ENCODE results near the gene BLOC1S1. TPM values are rescaled to one million over a fixed set of nuclear protein-coding genes. Genes with fewer than 3 reads are reported as not detected.
A peak's percentile ranks its signal among the peaks of the same experiment; 100 is the strongest.

The BLOC1S1 gene
- total RNA-seq, 4 donors from 2014 or later, result 255 to 434 (median 300) TPM

GRCh38 chr12:55738123-55739024, 22.5 kb downstream of the BLOC1S1 start:
- DNase-seq, result no peak
- no peaks in the 10 kb centered on the region for H3K9me3 ChIP-seq
- peak overlapping the region; percentile 48 to 63 (median 59) for H3K4me3 ChIP-seq
- H3K4me1 ChIP-seq, result peaks cover 6 to 11% of the 10 kb centered on the region in 2 donors
- in situ Hi-C loops (cut with MboI; ENCODE audit: low sequenced_read_pairs in 4 of 4) (loop anchor here (5.0 to 10.0 kb wide), 4 partner anchors 79 to 204 kb away; partner anchors contain the start of genes DNAJC14 (in 1 of the 4), ORMDL2 (in 1 of the 4) and SARNP (in 1 of the 4)), intact Hi-C loops (cut with DNase I; ENCODE audit: low total_unique reads) (loop anchor here (1.0 to 2.0 kb wide), 2 partner anchors 58 to 202 kb away; no protein-coding TSS in a partner anchor)
- peak overlapping the region; percentile 28 to 50 (median 46) for H3K27ac ChIP-seq
- ATAC-seq, result peak; percentile 70 to 79
- H3K27me3 ChIP-seq, result no peaks in the 10 kb centered on the region
- peak; percentile 80 to 96 (median 85) for TF ChIP-seq CTCF (IDR thresholded peaks at IDR 0.05 in 4 of 5, conservative IDR thresholded peaks at IDR 0.05 in 1 of 5)
- TF ChIP-seq POLR2A (IDR thresholded peaks at IDR 0.05), result no peak
- H3K36me3 ChIP-seq, result no peaks in the 10 kb centered on the region

- intact Hi-C loops (cut with DNase I; ENCODE audit: low total_unique reads) (loop anchor here (2.0 kb wide), 1 partner anchor 58 kb away; no protein-coding TSS in a partner anchor), in situ Hi-C loops (cut with MboI; ENCODE audit: low sequenced_read_pairs in 4 of 4) (loop anchor here (5.0 to 10.0 kb wide), 4 partner anchors 78 to 203 kb away; partner anchors contain the start of genes DNAJC14 (in 1 of the 4), ORMDL2 (in 1 of the 4) and SARNP (in 1 of the 4))
- no peak overlapping the region for H3K27ac ChIP-seq
- ATAC-seq (no peak), DNase-seq (no peak)
- peaks cover 9 to 18% of the 10 kb centered on the region in 2 donors for H3K4me1 ChIP-seq
- TF ChIP-seq POLR2A (IDR thresholded peaks at IDR 0.05) (no peak), CTCF (IDR thresholded peaks at IDR 0.05 in 4 of 5, conservative IDR thresholded peaks at IDR 0.05 in 1 of 5) (no peak)
- H3K9me3 ChIP-seq, result no peaks in the 10 kb centered on the region
- H3K4me3 ChIP-seq, result peak overlapping the region in 1 of 4 donors; percentile 56
- peaks cover 0 to 4% (median 0%) of the 10 kb centered on the region in 3 donors for H3K27me3 ChIP-seq
- no peaks in the 10 kb centered on the region for H3K36me3 ChIP-seq
Measured at GRCh38 chr12:55739025-55739378, 23.2 kb downstream of the BLOC1S1 start.

GRCh38 chr12:55741931-55742680, 26.3 kb downstream of the BLOC1S1 start:
- Histone ChIP-seq H3K27me3 (peaks cover 0 to 4% (median 0%) of the 10 kb centered on the region in 3 donors), H3K4me3 (peak overlapping the region in 1 of 4 donors; percentile 54), H3K4me1 (peaks cover 13 to 22% of the 10 kb centered on the region in 2 donors), H3K27ac (peak overlapping the region in 1 of 4 donors; percentile 25), H3K9me3 (no peaks in the 10 kb centered on the region), H3K36me3 (no peaks in the 10 kb centered on the region)
- in situ Hi-C loops (cut with MboI; ENCODE audit: low sequenced_read_pairs in 4 of 4), result no loop called here
- intact Hi-C loops (cut with DNase I; ENCODE audit: low total_unique reads), result no loop called here
- TF ChIP-seq CTCF (IDR thresholded peaks at IDR 0.05 in 4 of 5, conservative IDR thresholded peaks at IDR 0.05 in 1 of 5) (no peak), POLR2A (IDR thresholded peaks at IDR 0.05) (no peak)
- DNase-seq (no peak), ATAC-seq (no peak)

GRCh38 chr12:55742719-55743405, 27.0 kb downstream of the BLOC1S1 start, which contains the start of gene GDF11:
Gene GDF11, plus strand, starts transcription at chr12:55743122. Its CDS starts 195 bp downstream, at chr12:55743317.
- in situ Hi-C loops (cut with MboI; ENCODE audit: low sequenced_read_pairs in 4 of 4) (no loop called here), intact Hi-C loops (cut with DNase I; ENCODE audit: low total_unique reads) (no loop called here)
- Histone ChIP-seq H3K36me3 (no peaks in the 10 kb centered on the region), H3K4me3 (peak within 1 kb of the TSS; percentile 54 to 79 (median 60)), H3K27ac (peak within 1 kb of the TSS in 3 of 4 donors; percentile 1 to 25 (median 18)), H3K9me3 (no peaks in the 10 kb centered on the region), H3K4me1 (peaks cover 13 to 22% of the 10 kb centered on the region in 2 donors), H3K27me3 (peaks cover 0 to 4% (median 0%) of the 10 kb centered on the region in 3 donors)
- peak; percentile 52 to 54 for DNase-seq
- TF ChIP-seq CTCF (IDR thresholded peaks at IDR 0.05 in 4 of 5, conservative IDR thresholded peaks at IDR 0.05 in 1 of 5) (no peak), POLR2A (IDR thresholded peaks at IDR 0.05) (peak; percentile 32 to 64)
- peak; percentile 28 to 39 for ATAC-seq

Measured in gastrocnemius medialis (tissue), 4 donors.